Hepatocyte (in vitro differentiated cells): ENCODE results near the gene PTPN1.

Experiments
- CTCF ChIP-seq: fragments of 200-600 bp; sonication (generic); IDR thresholded peaks from 2 replicates; pipeline ENCODE4 v1.5.1; 2016; ENCODE audit warnings: antibody characterized with exemption, mild to moderate bottlenecking; ENCODE audit not compliant: poor library complexity
- EZH2 ChIP-seq: fragments of 200-600 bp; sonication (generic); IDR thresholded peaks from 2 replicates; pipeline ENCODE4 v1.6.1; 2016; ENCODE audit warnings: antibody characterized with exemption, mild to moderate bottlenecking, borderline replicate concordance

- TF ChIP-seq CTCF (no peak), EZH2 (no peak)
Measured at GRCh38 chr20:50487397-50487796, 22.8 kb upstream of the PTPN1 start.
